B cell (primary cell): ENCODE results near the gene CHPT1. TPM values are rescaled to one million over a fixed set of nuclear protein-coding genes. Genes with fewer than 3 reads are reported as not detected.

Experiments used
- ATAC-seq: fragments of 200-7000 bp; cut with Tn5 transposase; one replicate; pipeline ENCODE4 v1.10.0; 2021; ENCODE audit warnings: low read depth, mild to moderate bottlenecking, moderate number of reproducible peaks, moderate library complexity
- CTCF ChIA-PET: fragments of 350-600 bp; sonication (Branson Sonifier 250); formaldehyde crosslinking; loops from one replicate; lab custom pipeline; 2021; ENCODE audit warnings: antibody characterized with exemption, inconsistent platforms; lab: Charles Lee
- POLR2A ChIA-PET: fragments of 350-600 bp; sonication (Branson Sonifier 250); formaldehyde crosslinking; loops from one replicate; lab custom pipeline; 2021; ENCODE audit warnings: antibody characterized with exemption; lab: Charles Lee
- DNase-seq: peaks from one replicate; pipeline ENCODE4 v3.0.0; 2013
- H2AFZ ChIP-seq: 2 replicates; pipeline ENCODE4 v1.6.1; 2012; ENCODE audit warnings: mild to moderate bottlenecking, low read depth, low read length; ENCODE audit not compliant: insufficient read depth, poor library complexity, severe bottlenecking
- H3K27ac ChIP-seq, 2 donors: 1 replicate in 1 of 2; 2 replicates in 1 of 2; pipeline ENCODE4 v1.5.1; 2012 to 2013; ENCODE audit warnings: low read length in 2 of 2, mild to moderate bottlenecking in 2 of 2, moderate library complexity in 1 of 2
- H3K27me3 ChIP-seq, 4 experiments: fragments of 200-600 bp in 1 of 4; sonication (generic) in 1 of 4; replicated peaks in 1 of 4; 1 replicate in 2 of 4; 2 replicates in 2 of 4; pipeline versions ENCODE4 v1.6.1 to v1.7.0; 2013 to 2016; ENCODE audit warnings: low read length in 3 of 4, mild to moderate bottlenecking in 2 of 4, mixed read lengths in 1 of 4, moderate library complexity in 1 of 4; ENCODE audit not compliant: insufficient read depth in 4 of 4, control insufficient read depth in 3 of 4; ENCODE audit errors: control extremely low read depth in 1 of 4
- H3K36me3 ChIP-seq, 2 experiments: replicated peaks in 1 of 2; 1 replicate in 1 of 2; 2 replicates in 1 of 2; pipeline versions ENCODE4 v1.6.1 to v1.7.1; 2013; ENCODE audit warnings: low read length in 1 of 2; ENCODE audit not compliant: insufficient read depth in 2 of 2, control insufficient read depth in 1 of 2; ENCODE audit errors: control extremely low read depth in 1 of 2, extremely low read depth in 1 of 2
- H3K4me1 ChIP-seq, 2 donors: fragments of 200-600 bp in 1 of 2; sonication (generic) in 1 of 2; 1 replicate in 1 of 2; 2 replicates in 1 of 2; pipeline versions ENCODE4 v1.5.1 to v1.6.1; 2013 to 2017; ENCODE audit warnings: low read length in 2 of 2; ENCODE audit not compliant: control insufficient read depth in 2 of 2, insufficient read depth in 2 of 2
- H3K4me2 ChIP-seq: replicated peaks from 2 replicates; pipeline ENCODE3; 2012; ENCODE audit warnings: mild to moderate bottlenecking, low read depth, low read length; ENCODE audit not compliant: poor library complexity, severe bottlenecking
- H3K4me3 ChIP-seq, 5 experiments: fragments of 200-600 bp in 1 of 5; sonication (generic) in 1 of 5; 1 replicate in 3 of 5; 2 replicates in 2 of 5; pipeline versions ENCODE4 v1.5.1 to v1.7.0; 2011 to 2016; ENCODE audit warnings: low read length in 4 of 5, mild to moderate bottlenecking in 4 of 5, low read depth in 2 of 5, control low read depth in 1 of 5, moderate library complexity in 1 of 5; ENCODE audit not compliant: insufficient read depth in 1 of 5; ENCODE audit errors: control extremely low read depth in 1 of 5, extremely low read depth in 1 of 5
- H3K79me2 ChIP-seq: fragments of 200-600 bp; sonication (generic); one replicate; pipeline ENCODE4 v1.6.0; 2016; ENCODE audit warnings: low read length; ENCODE audit not compliant: control insufficient read depth, insufficient read depth
- H3K9ac ChIP-seq: fragments of 200-600 bp; sonication (generic); 2 replicates; pipeline ENCODE4 v1.6.1; 2017; ENCODE audit warnings: mild to moderate bottlenecking, low read length, moderate library complexity
- H3K9me3 ChIP-seq, 3 donors: one replicate each; pipeline versions ENCODE4 v1.6.1 to v1.7.1; 2013; ENCODE audit warnings: low read length in 2 of 3; ENCODE audit not compliant: control insufficient read depth in 2 of 3, insufficient read depth in 1 of 3; ENCODE audit errors: control extremely low read depth in 1 of 3
- H4K20me1 ChIP-seq: 2 replicates; pipeline ENCODE4 v1.6.0; 2012; ENCODE audit warnings: mild to moderate bottlenecking, low read length; ENCODE audit not compliant: insufficient read depth, control insufficient read depth, poor library complexity, severe bottlenecking
- H3K27ac Mint-ChIP-seq: one replicate; pipeline ENCODE4 v1.8.0; 2021; ENCODE audit warnings: mixed read lengths
- H3K27me3 Mint-ChIP-seq: one replicate; pipeline ENCODE4 v1.8.0; 2021; ENCODE audit warnings: mixed read lengths
- H3K4me1 Mint-ChIP-seq: one replicate; pipeline ENCODE4 v1.8.0; 2021; ENCODE audit warnings: mixed read lengths
- H3K4me3 Mint-ChIP-seq: one replicate; pipeline ENCODE4 v1.8.0; 2021; ENCODE audit warnings: mixed read lengths
- H3K9me3 Mint-ChIP-seq: one replicate; pipeline ENCODE4 v1.8.0; 2022; ENCODE audit warnings: mixed read lengths; ENCODE audit not compliant: insufficient read depth
- EZH2 ChIP-seq: IDR thresholded peaks from 2 replicates; pipeline ENCODE4 v1.6.1; 2012; ENCODE audit warnings: borderline replicate concordance, low read depth, mild to moderate bottlenecking, moderate library complexity, low read length; ENCODE audit not compliant: insufficient read depth, poor library complexity, severe bottlenecking
- WGBS: methylation state at CpG from one replicate; pipeline ENCODE4 v1.1.5; 2013; ENCODE audit warnings: missing lambda C conversion rate; ENCODE audit not compliant: insufficient coverage; 5-methylcytosine and 5-hydroxymethylcytosine counted together
- intact Hi-C: fragments of 100-400 bp; cut with micrococcal nuclease; formaldehyde crosslinking; loops from one replicate; pipeline ENCODE4 v1.10.0; 2022
- polyA plus RNA-seq: library from polyadenylated mRNA; depleted of rRNA; stranded (reverse); fragments of >200 nt; gene quantifications from 2 replicates; pipeline ENCODE4 v1.2.3, GENCODE V29; 2012
- total RNA-seq, 2 donors: library from RNA; stranded (reverse); fragments of 120-200 nt in 1 of 2; gene quantifications; 1 replicate in 1 of 2; 2 replicates in 1 of 2; pipeline versions ENCODE4 v1.2.3 to v1.2.4, GENCODE V29; 2013 to 2022
- TF ChIP-seq, protein P1 (sequence below): fragments of 200-600 bp; IDR thresholded peaks from one replicate; pipeline ENCODE4 v1.8.0; 2022; ENCODE audit warnings: antibody characterized with exemption, mild to moderate bottlenecking

CHPT1 gene
- total and polyA plus RNA-seq, 2 donors (not counting 1 experiment from before 2014, with no cell fraction given) = 46.9 to 215 TPM

DNA sequence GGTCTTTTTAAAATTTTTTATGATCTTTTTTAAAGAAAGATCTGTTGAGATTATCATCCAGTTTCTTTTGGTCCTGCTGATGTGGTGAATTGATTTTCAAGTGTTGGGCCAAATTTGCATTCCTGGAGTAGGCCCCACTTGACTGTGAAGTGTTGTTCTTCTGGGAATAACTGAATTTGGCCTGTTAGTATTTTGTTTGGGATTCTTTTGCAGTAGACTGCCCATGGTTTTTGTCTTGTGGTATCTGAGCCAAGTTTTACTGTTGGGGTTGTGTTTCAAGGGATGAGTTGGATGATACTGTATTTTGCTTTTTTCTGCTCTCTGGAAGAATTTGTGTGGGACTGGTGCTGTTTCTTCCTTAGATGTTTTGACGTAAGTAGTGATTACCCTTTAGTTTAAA, 45.8 kb downstream of the CHPT1 start:
- H2AFZ ChIP-seq = peak overlapping the region; percentile 44
- WGBS = no CpG with 5 or more reads among the region's 1 CpG
- peak overlapping the region; percentile 47 for H3K9ac ChIP-seq
- no peak for TF ChIP-seq EZH2
- TF ChIP-seq, protein P1, sequence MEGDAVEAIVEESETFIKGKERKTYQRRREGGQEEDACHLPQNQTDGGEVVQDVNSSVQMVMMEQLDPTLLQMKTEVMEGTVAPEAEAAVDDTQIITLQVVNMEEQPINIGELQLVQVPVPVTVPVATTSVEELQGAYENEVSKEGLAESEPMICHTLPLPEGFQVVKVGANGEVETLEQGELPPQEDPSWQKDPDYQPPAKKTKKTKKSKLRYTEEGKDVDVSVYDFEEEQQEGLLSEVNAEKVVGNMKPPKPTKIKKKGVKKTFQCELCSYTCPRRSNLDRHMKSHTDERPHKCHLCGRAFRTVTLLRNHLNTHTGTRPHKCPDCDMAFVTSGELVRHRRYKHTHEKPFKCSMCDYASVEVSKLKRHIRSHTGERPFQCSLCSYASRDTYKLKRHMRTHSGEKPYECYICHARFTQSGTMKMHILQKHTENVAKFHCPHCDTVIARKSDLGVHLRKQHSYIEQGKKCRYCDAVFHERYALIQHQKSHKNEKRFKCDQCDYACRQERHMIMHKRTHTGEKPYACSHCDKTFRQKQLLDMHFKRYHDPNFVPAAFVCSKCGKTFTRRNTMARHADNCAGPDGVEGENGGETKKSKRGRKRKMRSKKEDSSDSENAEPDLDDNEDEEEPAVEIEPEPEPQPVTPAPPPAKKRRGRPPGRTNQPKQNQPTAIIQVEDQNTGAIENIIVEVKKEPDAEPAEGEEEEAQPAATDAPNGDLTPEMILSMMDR = no peak
- no peaks in the 10 kb centered on the region for H4K20me1 ChIP-seq
- CTCF ChIA-PET = interaction anchor here (0.9 to 2.0 kb wide), 15 partner anchors 7 to 328 kb away, joined by 3 to 18 read pairs (median 4); partner anchors contain the start of genes CHPT1 and GNPTAB
- peak overlapping the region in 1 of 5 experiments; percentile 42 for H3K4me3 ChIP-seq
- H3K27ac ChIP-seq = peak overlapping the region; percentile 94 to 97
- DNase-seq (no peak), ATAC-seq (peak; percentile 1)
- intact Hi-C loops = loop anchor here (1.0 to 10.0 kb wide), 3 partner anchors 11 to 1702 kb away; no protein-coding TSS in a partner anchor
- Mint-ChIP-seq H3K9me3 (no peaks in the 10 kb centered on the region), H3K4me3 (peak overlapping the region; percentile 48), H3K27ac (peak overlapping the region; percentile 99), H3K27me3 (no peaks in the 10 kb centered on the region), H3K4me1 (peaks cover 67% of the 10 kb centered on the region)
- peak overlapping the region; percentile 67 for H3K4me2 ChIP-seq
- peaks cover 45 to 50% of the 10 kb centered on the region in 2 donors for H3K4me1 ChIP-seq
- POLR2A ChIA-PET = interaction anchor here (0.8 to 3.0 kb wide), 4 partner anchors 9 to 334 kb away, joined by 3 to 34 read pairs (median 4); partner anchors contain the start of genes CHPT1 and DRAM1
- H3K9me3 ChIP-seq = peaks cover 0 to 11% (median 0%) of the 10 kb centered on the region in 3 donors
- H3K36me3 ChIP-seq = peaks cover 4 to 13% of the 10 kb centered on the region in 2 experiments
- no peaks in the 10 kb centered on the region for H3K27me3 ChIP-seq
- H3K79me2 ChIP-seq = no peaks in the 10 kb centered on the region
